Stimulated activated CD4-positive, alpha-beta T cell treated with anti-CD3 and anti-CD28 coated beads, Interleukin-12 subunit alpha, Interleukin-12 subunit beta, amount 100 ng/mL, for 48 hours (primary cell): ENCODE measurements around the gene FBN2.
"Not testable (repeated sequence)": the region's sequence is repeated elsewhere in the genome, so short reads cannot be mapped to it uniquely, and the experiment has no call there.

ENCODE experiments used
- DNase-seq, 3 donors: peaks; one replicate each; pipeline ENCODE4 v3.0.0-alpha.2; 2020; ENCODE audit warnings: low read depth in 2 of 3, low spot score in 1 of 3

Gene FBN2

DNA sequence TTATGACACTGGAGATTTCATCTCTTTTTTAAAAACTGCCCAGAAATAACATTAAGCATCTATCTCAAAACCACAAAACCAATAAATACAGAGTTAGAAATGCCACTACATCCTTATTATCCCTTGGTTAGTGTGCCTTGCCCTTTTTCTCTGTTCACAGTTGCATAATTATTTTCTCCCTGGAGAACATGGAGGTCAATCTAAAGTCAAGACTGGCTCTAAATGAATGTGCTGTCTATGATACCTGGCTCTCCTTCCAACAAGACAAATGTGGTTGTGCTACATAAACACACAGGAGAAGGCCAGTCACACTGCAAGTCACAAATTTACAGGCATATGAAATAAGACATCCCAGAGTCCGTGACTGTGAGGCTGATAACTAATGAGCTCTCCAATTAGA is 2.8 kb downstream of the FBN2 start:
- no peak for DNase-seq

GRCh38 chr5:128534726-128535125 is 3.3 kb downstream of the FBN2 start:
- no peak for DNase-seq

DNA sequence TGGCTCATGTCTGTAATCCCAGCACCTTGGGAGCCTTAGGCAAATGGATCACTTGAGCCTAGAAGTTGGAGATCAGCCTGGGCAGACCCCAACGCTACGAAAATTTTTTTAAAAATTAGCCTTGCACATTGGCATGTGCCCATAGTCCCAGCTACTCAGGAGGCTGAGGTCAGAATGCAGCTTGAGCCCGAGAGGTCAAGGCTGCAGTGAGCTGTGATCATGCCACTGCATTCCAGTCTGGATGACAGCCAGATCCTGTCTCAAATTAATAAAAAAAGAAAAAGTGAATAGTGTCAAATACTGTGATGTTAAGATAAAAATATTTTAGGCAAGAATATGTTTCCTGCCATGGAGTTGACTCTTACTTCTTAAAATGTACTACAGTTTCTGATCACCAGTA is 5.3 kb downstream of the FBN2 start:
- DNase-seq: no peak

GRCh38 chr5:128532127-128532526 is 5.9 kb downstream of the FBN2 start:
- no peak for DNase-seq

DNA sequence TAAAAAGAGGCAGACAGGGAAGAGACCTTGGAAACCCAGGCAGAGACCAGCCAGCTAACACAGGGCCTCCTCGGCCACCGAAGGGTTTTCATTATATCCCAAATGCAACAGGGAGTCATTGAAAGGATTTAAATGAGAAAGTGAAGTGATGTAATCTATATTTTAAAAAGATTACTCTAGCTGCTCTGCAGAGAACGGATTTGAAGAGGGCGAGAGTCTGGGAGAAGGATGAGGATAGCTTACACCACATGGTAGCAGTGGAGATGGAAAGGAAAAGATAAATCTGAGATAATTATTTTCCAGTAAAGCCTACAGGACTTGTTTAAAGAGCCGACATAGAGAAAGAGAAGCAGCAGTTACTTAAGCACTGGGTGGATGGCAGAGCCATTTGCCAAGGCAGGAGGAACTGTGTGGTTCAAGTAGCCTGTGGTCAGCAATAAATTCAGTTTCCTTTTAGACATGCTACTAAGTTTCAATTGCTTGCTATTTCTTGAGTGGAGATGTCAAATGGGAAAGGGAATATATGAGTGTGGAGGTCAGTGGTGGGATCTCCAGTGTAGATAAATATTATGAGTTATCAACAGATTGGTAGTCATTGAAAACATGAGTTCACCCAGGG is 9.3 kb downstream of the FBN2 start:
- no peak for DNase-seq

GRCh38 chr5:128528126-128528525 is 9.9 kb downstream of the FBN2 start:
- no peak for DNase-seq

GRCh38 chr5:128527077-128527476 is 11.0 kb downstream of the FBN2 start:
- no peak for DNase-seq

- no peak for DNase-seq
These were observed 15.7 kb downstream of the FBN2 start for GRCh38 chr5:128522336-128522735.

DNA sequence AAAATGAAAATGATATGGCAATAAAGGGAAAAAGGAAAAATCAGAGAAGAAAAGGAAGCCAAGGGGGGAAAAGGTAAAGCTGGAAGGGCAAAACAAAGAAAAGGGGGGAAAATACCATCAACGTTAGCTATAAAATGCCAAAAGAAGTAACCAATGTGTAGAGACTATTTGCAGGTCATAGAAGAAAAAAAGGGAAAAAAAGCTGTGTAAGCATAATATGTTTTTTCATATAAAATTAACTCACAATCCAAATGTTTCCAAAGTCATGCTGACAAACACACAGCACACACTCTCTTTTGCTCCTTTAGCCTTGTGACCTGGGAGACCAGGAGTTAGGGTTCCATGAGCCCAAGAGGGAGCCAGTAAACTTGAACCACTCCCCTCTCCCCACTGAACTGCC is 18.2 kb downstream of the FBN2 start:
- no peak for DNase-seq

GRCh38 chr5:128516978-128517377 is 21.1 kb downstream of the FBN2 start:
- DNase-seq: no peak

GRCh38 chr5:128513806-128514205 is 24.2 kb downstream of the FBN2 start:
- DNase-seq: no peak

DNA sequence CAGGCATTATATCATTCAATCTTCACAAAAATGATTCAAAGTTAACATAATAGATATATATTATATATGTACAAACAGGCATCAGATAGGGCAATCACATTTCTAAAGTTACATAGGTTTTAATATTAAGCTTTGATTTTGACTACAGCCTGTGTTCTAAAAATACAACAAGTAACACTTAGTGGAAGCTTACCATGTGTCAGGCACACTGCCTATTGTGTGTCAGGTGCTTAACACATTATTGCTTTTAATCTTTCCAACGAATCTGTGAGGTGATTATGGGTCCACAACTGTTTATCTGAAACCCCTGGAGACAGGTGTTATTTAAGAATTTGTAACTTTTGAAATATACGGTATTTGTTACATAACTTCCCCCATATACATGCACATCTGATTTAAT is 25.2 kb downstream of the FBN2 start:
- DNase-seq: no peak

DNA sequence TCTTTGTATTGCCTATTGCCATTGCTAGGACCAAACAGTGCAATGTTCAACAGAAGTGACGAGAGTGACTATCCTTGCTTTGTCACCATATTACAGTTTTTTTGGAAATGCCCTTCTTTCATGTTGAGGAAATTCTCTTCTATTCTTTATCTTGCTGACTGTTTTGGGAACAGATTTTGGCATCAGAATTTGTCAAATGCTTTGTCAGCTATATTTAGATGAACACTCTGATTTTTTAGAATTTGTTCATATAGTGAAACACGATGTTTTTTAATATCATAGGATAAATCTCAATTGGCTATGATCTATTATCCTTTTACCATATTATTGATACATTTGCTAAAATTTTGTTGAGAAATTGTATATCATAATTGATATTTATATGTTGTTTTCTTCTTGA is 31.4 kb downstream of the FBN2 start:
- no peak for DNase-seq

- DNase-seq: not testable (repeated sequence)
These were observed 34.3 kb downstream of the FBN2 start for GRCh38 chr5:128503727-128504126.

GRCh38 chr5:128498844-128499455 is 39.1 kb downstream of the FBN2 start:
- no peak for DNase-seq

- no peak for DNase-seq
These were observed 43.5 kb downstream of the FBN2 start for GRCh38 chr5:128494516-128494915.

DNA sequence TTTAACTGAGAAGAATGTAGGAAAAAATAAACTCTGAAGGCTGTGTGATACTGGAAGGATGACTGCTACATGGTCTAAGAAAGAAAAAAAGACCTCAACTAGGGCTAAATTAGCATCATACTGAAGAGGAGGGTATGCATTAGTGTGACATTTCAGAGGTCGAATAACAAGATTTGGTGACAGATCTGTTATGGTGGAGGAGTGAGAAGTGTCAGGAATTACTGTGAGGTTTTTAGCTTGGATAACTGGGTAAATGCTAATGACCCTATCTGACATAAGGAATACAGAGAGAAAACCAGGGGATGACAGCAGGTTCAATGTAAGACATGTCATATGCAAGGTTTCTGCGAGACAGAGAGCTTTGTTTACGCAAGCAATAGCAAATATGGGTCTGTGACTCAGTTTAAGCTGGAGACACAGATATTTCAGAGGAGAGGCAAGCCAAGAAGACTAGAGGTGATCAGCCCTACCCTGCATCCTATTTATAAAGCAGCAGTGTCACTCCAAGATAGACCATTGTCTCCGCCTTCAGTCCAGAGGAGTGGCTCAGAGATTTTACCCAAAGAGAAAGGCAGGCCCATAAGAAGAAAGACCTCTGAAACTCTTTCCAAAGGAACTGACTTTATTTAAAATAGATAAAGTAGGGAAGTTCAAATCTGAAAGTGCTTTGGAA is 44.3 kb downstream of the FBN2 start:
- no peak for DNase-seq

- DNase-seq: no peak
These were observed 46.8 kb downstream of the FBN2 start for GRCh38 chr5:128491291-128491690.

DNA sequence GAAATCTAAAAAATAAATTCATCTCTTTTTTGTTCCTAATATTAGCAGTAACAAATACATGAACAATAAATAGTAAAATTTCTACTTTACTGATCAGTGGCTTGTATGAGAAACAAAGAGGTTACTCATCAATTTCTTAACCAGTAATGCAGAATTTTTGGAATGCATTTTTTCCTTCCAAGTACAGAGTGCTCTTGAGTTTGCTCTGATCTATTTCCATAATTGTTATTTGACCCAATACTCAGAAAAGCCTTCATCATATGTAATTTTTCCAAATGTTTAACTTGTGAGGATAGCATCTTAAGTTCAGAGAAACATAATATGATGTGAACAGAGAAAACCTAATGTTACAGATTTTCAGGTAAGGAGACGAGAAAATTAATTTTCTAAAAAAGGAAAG is 47.3 kb downstream of the FBN2 start:
- DNase-seq: no peak

DNA sequence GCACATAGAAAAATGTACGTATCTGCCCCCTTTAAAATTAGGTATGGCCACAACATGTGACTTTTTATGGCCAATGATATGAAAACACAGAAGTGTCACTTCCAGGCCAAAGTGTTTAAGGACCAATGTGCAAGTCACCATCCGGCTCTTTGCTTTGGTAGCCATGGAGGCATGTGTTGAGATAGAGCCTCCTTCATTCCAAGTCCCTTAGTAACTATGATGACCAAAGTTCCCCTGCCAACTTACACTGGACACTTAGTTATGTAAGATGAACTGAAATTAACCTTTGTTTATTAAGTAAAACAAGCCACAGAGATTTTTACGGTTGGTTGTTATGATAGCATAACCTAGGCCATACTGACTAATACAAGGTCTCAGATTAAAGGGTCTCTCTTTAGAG is 51.0 kb downstream of the FBN2 start:
- DNase-seq: no peak

DNA sequence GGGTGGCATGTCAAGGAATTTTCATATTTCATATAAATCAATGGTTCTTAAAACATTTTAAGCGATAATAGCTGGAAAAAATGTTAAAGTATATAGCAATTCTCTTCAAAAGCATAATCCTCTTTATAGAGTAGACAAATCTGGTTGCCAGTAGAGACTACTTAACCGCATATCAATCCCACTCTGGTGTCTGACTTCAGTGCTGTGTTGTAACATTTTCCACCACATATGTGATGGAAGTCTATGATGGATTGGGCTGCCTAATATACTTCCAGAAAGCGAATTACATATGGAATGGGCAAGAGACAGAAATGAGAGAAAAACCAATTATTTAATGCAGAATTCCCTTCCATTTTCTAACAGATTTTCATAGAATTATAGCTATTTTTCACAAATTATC is 54.3 kb downstream of the FBN2 start:
- DNase-seq: no peak

GRCh38 chr5:128480906-128481633 is 57.0 kb downstream of the FBN2 start:
- no peak for DNase-seq
